Stomach smooth muscle (tissue), 2 donors: Measurements from ENCODE around the gene NPTX2.

ENCODE experiments used
- H3K27ac ChIP-seq: one replicate; pipeline ENCODE4 v1.7.0; 2013; ENCODE audit warnings: mild to moderate bottlenecking, low read length, inconsistent platforms
- H3K27me3 ChIP-seq, 2 donors: one replicate each; pipeline ENCODE4 v1.7.0; 2013; ENCODE audit warnings: low read length in 2 of 2; ENCODE audit not compliant: insufficient read depth in 2 of 2, control insufficient read depth in 1 of 2
- H3K36me3 ChIP-seq, 2 donors: one replicate each; pipeline ENCODE4 v1.7.0; 2013; ENCODE audit warnings: low read length in 2 of 2; ENCODE audit not compliant: control insufficient read depth in 2 of 2, insufficient read depth in 2 of 2
- H3K4me1 ChIP-seq: one replicate; pipeline ENCODE4 v1.7.0; 2013; ENCODE audit warnings: low read length; ENCODE audit not compliant: control insufficient read depth, insufficient read depth
- H3K4me3 ChIP-seq, 2 donors: one replicate each; pipeline ENCODE4 v1.7.0; 2013; ENCODE audit warnings: low read length in 2 of 2
- H3K9ac ChIP-seq, 2 donors: one replicate each; pipeline ENCODE4 v1.7.0; 2013; ENCODE audit warnings: low read length in 2 of 2, mild to moderate bottlenecking in 1 of 2
- H3K9me3 ChIP-seq, 2 donors: one replicate each; pipeline ENCODE4 v1.7.0; 2013; ENCODE audit warnings: low read length in 2 of 2; ENCODE audit not compliant: control insufficient read depth in 2 of 2
- donor health status: healthy.
- donor health status: Pancreatic carcinoma.

NPTX2 gene

GRCh38 chr7:98618786-98619185, 1.7 kb downstream of the NPTX2 start:
- no peak overlapping the region for H3K4me3 ChIP-seq
- no peaks in the 10 kb centered on the region for H3K9me3 ChIP-seq
- H3K27me3 ChIP-seq = peaks cover 12 to 34% of the 10 kb centered on the region in 2 donors
- H3K36me3 ChIP-seq = no peaks in the 10 kb centered on the region
- no peak overlapping the region for H3K9ac ChIP-seq
- peaks cover 21% of the 10 kb centered on the region for H3K4me1 ChIP-seq
- H3K27ac ChIP-seq = no peak overlapping the region

- peak overlapping the region in 1 of 2 donors; percentile 71 for H3K4me3 ChIP-seq
- H3K9me3 ChIP-seq = no peaks in the 10 kb centered on the region
- H3K9ac ChIP-seq = no peak overlapping the region
- H3K27me3 ChIP-seq = peaks cover 10 to 32% of the 10 kb centered on the region in 2 donors
- no peaks in the 10 kb centered on the region for H3K36me3 ChIP-seq
- peaks cover 21% of the 10 kb centered on the region for H3K4me1 ChIP-seq
- H3K27ac ChIP-seq = no peak overlapping the region
Measured at GRCh38 chr7:98619450-98620321, 2.6 kb downstream of the NPTX2 start.

DNA sequence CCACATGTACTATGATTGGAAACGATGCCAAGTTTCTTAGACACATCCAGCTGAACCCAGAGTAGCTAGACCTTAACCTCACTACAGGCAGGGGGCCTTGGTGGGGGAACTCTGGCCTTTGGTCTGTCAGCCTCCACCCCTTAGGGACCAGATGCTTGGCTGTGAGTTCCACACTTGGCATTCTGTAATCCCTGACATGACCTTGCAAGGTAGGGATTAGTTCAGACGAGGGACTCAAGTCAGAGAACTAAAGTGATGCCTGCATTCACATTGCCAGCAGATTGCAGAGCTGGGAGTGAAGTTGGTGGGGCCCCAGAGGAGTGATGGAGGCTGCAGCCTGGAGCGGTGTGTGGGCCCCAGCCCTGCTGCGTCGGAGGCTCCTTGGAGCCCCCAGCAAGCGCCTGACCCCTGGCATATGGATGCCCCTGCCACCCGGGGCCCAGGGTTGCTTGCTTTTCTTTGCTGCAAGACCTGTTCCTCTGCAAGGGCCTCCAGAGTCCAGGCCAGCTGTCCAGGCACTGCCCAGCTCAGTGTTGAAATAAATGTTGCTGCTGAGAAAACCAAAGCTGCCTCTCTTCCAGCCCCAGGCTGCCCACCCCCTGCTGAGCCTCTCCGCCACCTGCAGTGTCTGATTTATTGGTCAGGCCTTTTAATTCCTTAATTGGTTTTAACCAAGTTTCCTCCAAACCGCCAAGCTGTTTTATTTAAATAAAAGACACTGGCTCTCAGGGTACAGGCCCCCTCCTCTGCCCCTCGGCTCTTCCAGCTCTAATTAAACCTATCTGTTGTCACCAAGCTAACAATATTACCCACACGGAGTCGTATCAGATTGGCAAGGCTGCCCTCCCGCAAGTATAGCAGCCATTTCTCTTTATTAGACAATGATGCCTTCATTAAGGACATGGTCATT, 4.7 kb downstream of the NPTX2 start:
- no peak overlapping the region for H3K4me3 ChIP-seq
- no peaks in the 10 kb centered on the region for H3K36me3 ChIP-seq
- H3K9me3 ChIP-seq = no peaks in the 10 kb centered on the region
- H3K4me1 ChIP-seq = peaks cover 17% of the 10 kb centered on the region
- H3K27ac ChIP-seq = no peak overlapping the region
- peaks cover 12 to 25% of the 10 kb centered on the region in 2 donors for H3K27me3 ChIP-seq
- H3K9ac ChIP-seq = no peak overlapping the region

GRCh38 chr7:98622926-98623325, 5.8 kb downstream of the NPTX2 start:
- Histone ChIP-seq H3K9ac (no peak overlapping the region), H3K9me3 (no peaks in the 10 kb centered on the region), H3K27me3 (peaks cover 12 to 21% of the 10 kb centered on the region in 2 donors), H3K36me3 (no peaks in the 10 kb centered on the region), H3K4me1 (peaks cover 10% of the 10 kb centered on the region), H3K4me3 (no peak overlapping the region), H3K27ac (no peak overlapping the region)

DNA sequence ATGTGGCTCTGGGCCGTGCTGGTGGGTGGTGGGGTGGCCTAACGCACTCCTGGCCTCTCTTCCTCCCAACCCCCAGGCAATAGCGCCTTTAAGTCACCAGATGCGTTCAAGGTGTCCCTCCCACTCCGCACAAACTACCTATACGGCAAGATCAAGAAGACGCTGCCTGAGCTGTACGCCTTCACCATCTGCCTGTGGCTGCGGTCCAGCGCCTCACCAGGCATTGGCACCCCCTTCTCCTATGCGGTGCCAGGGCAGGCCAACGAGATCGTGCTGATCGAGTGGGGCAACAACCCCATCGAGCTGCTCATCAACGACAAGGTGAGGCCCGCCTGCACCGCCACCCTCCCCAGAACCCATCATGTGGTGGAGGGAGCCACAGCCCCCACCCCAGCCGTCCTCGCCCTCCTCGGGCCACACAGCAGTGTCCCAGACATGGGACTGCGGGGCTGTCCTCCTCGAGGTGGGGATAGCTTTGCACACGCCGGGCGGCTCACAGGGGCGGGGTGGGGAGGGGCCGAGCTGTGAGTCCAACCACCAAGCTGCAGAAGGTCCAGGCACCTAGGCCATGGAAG, 7.8 kb downstream of the NPTX2 start:
- no peaks in the 10 kb centered on the region for H3K36me3 ChIP-seq
- no peak overlapping the region for H3K4me3 ChIP-seq
- H3K9ac ChIP-seq = no peak overlapping the region
- H3K27ac ChIP-seq = no peak overlapping the region
- peaks cover 7 to 12% of the 10 kb centered on the region in 2 donors for H3K27me3 ChIP-seq
- no peaks in the 10 kb centered on the region for H3K9me3 ChIP-seq
- peaks cover 2% of the 10 kb centered on the region for H3K4me1 ChIP-seq

DNA sequence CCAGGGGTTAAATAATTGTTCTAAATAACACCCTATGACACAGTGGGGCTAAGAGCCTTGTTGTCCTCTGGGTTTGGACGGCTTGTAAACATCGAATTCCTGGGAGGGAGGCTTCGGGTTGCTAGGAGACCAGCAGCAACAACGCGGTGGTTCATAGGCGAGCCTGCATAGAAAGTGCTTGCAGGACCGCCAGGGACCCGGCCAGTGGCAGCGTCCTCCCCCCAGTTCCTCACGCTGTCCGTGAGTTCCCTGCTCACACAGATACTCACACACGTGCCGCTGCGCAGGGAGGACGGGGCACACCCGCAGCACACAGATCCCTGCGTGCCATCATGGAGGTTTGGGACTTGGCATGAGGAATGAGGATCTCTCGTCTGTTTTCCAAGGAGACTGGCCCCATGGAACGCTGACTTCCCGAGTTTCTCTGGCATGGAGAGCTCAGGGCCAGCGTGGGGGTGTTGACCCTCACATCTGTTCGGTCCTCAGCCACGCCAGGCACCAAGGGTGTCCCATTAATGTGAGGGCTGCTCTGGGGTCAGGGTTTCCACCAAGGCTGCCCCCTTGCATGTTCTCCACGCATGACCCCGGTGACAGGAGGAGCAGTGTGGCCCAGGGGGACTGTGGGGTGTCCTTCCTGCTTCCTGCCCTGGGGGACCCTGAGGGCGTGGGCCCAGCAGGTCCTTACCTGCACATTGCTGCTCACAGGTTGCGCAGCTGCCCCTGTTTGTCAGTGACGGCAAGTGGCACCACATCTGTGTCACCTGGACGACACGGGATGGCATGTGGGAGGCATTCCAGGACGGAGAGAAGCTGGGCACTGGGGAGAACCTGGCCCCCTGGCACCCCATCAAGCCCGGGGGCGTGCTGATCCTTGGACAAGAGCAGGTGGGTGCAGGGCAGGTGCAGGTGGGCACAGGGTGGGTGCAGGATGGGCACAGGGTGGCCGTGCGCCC, 9.7 kb downstream of the NPTX2 start:
- Histone ChIP-seq H3K9me3 (no peaks in the 10 kb centered on the region), H3K4me1 (no peaks in the 10 kb centered on the region), H3K9ac (no peak overlapping the region), H3K36me3 (no peaks in the 10 kb centered on the region), H3K27me3 (peaks cover 3 to 7% of the 10 kb centered on the region in 2 donors), H3K4me3 (no peak overlapping the region), H3K27ac (no peak overlapping the region)

- H3K4me3 ChIP-seq = no peak overlapping the region
- H3K27ac ChIP-seq = no peak overlapping the region
- no peaks in the 10 kb centered on the region for H3K4me1 ChIP-seq
- peaks cover 3 to 7% of the 10 kb centered on the region in 2 donors for H3K27me3 ChIP-seq
- H3K9me3 ChIP-seq = peaks cover 0 to 3% of the 10 kb centered on the region in 2 donors
- H3K36me3 ChIP-seq = no peaks in the 10 kb centered on the region
- H3K9ac ChIP-seq = no peak overlapping the region
Measured at GRCh38 chr7:98627413-98627790, 10.3 kb downstream of the NPTX2 start.

- Histone ChIP-seq H3K27me3 (peaks cover 3 to 6% of the 10 kb centered on the region in 2 donors), H3K4me1 (no peaks in the 10 kb centered on the region), H3K27ac (no peak overlapping the region), H3K4me3 (no peak overlapping the region), H3K36me3 (no peaks in the 10 kb centered on the region), H3K9ac (no peak overlapping the region), H3K9me3 (peaks cover 0 to 3% of the 10 kb centered on the region in 2 donors)
Measured at GRCh38 chr7:98628418-98628817, 11.3 kb downstream of the NPTX2 start.

DNA sequence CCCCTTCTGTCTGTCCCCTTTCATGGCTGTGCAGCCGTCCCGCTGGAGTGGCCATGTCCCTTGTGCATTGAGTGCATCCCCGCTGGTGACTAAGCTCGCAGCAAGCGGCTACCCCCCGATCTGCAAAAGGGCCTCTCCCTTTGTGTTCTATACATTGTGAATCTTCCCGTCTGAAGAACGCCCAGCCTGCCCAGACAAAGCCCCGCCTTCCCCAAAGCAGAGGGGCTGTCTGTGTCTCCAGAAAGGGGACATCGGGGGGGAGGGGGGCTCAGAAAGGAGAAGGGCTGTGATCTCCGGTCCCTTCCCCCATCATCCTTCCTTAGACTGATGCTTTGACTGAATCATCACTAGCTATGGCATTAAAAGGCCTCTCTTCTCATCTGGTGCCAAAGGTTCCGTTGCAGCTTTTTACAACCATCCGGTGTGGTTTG, 11.9 kb downstream of the NPTX2 start:
- Histone ChIP-seq H3K27me3 (peaks cover 3 to 6% of the 10 kb centered on the region in 2 donors), H3K27ac (no peak overlapping the region), H3K36me3 (no peaks in the 10 kb centered on the region)

DNA sequence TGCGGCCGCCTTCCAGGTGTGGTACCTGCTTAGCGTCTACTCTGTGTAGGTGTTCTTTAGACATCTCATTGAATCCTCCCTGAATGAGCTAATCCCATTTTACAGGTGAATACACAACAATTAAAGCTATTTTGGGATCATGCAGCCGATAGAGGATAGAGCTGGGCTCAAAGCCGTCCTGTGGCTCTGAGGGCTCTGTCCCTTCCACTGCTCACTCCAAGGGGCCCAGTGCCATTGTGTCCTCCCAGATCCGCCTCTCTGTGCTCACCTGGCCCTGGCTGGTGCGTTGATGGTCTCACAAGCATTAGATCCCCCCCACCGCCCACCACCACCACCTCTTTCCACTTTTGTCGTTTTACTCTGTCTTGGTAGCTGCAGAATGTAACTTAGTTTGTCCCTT, 13.1 kb downstream of the NPTX2 start:
- Histone ChIP-seq H3K4me1 (no peaks in the 10 kb centered on the region), H3K27me3 (peaks cover 3 to 4% of the 10 kb centered on the region in 2 donors), H3K9ac (no peak overlapping the region), H3K36me3 (no peaks in the 10 kb centered on the region), H3K9me3 (peaks cover 0 to 3% of the 10 kb centered on the region in 2 donors), H3K27ac (no peak overlapping the region), H3K4me3 (no peak overlapping the region)

More for the DNA sequence above, 11.9 kb downstream of the NPTX2 start:
- Histone ChIP-seq H3K9me3 (peaks cover 0 to 3% of the 10 kb centered on the region in 2 donors), H3K4me3 (no peak overlapping the region), H3K4me1 (no peaks in the 10 kb centered on the region), H3K9ac (no peak overlapping the region)
